ELR (cell line): ENCODE results near the gene CPNE5.

ENCODE experiments used
- DNase-seq: peaks from one replicate; pipeline ENCODE4 v3.0.0-alpha.2; 2015; ENCODE audit warnings: low read depth

Gene CPNE5

GRCh38 chr6:36762123-36762522, 77.1 kb downstream of the CPNE5 start:
- no peak for DNase-seq

GRCh38 chr6:36760685-36761435, 78.4 kb downstream of the CPNE5 start:
- no peak for DNase-seq

GRCh38 chr6:36759148-36759759, 80.0 kb downstream of the CPNE5 start:
- DNase-seq: peak; percentile 83

GRCh38 chr6:36758516-36759147, 80.6 kb downstream of the CPNE5 start:
- no peak for DNase-seq

- DNase-seq: no peak
These were observed 81.2 kb downstream of the CPNE5 start for GRCh38 chr6:36757943-36758508.

- no peak for DNase-seq
These were observed 82.0 kb downstream of the CPNE5 start for GRCh38 chr6:36757206-36757605.

GRCh38 chr6:36756786-36757185, 82.5 kb downstream of the CPNE5 start:
- no peak for DNase-seq

GRCh38 chr6:36755435-36756348, 83.6 kb downstream of the CPNE5 start:
- DNase-seq: peak; percentile 97

- peak; percentile 39 for DNase-seq
These were observed 84.4 kb downstream of the CPNE5 start for GRCh38 chr6:36754582-36755434.

GRCh38 chr6:36753671-36754405, 85.4 kb downstream of the CPNE5 start:
- peak; percentile 88 for DNase-seq

- DNase-seq: no peak
These were observed 86.2 kb downstream of the CPNE5 start for GRCh38 chr6:36752886-36753506.

GRCh38 chr6:36752187-36752885, 86.9 kb downstream of the CPNE5 start:
- DNase-seq: peak; percentile 52

GRCh38 chr6:36751833-36752186, 87.4 kb downstream of the CPNE5 start:
- DNase-seq: no peak

- peak; percentile 63 for DNase-seq
These were observed 88.2 kb downstream of the CPNE5 start for GRCh38 chr6:36751091-36751490.

GRCh38 chr6:36749829-36750489, 89.3 kb downstream of the CPNE5 start:
- no peak for DNase-seq

- no peak for DNase-seq
These were observed 93.0 kb downstream of the CPNE5 start for GRCh38 chr6:36746251-36746650.

- DNase-seq: no peak
These were observed 93.4 kb downstream of the CPNE5 start for GRCh38 chr6:36745836-36746235.

- no peak for DNase-seq
These were observed 94.0 kb downstream of the CPNE5 start for GRCh38 chr6:36745283-36745682.

- no peak for DNase-seq
These were observed 95.0 kb downstream of the CPNE5 start for GRCh38 chr6:36744304-36744673.
